Measurements from ENCODE around the gene NALCN.

The NALCN gene

DNA sequence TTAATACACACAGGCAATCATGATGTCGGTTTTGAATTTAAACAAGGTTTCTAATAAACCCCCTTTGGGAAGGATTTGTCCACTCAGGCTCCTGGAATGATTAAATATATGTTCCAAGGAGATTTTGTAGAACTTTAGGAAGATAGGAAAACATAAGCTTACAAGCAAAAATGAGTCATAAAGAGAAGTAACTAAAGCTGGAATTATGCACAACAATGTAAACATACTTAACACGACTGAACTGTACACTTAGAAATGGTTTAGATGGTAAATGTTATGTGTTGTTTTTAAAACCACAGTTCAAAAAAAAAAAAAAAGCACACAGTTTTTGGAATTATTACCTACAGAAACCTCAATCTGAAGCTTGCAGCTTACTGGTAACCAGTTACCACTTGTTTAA is 304.4 kb downstream of the NALCN start:
- no peak for DNase-seq

DNA sequence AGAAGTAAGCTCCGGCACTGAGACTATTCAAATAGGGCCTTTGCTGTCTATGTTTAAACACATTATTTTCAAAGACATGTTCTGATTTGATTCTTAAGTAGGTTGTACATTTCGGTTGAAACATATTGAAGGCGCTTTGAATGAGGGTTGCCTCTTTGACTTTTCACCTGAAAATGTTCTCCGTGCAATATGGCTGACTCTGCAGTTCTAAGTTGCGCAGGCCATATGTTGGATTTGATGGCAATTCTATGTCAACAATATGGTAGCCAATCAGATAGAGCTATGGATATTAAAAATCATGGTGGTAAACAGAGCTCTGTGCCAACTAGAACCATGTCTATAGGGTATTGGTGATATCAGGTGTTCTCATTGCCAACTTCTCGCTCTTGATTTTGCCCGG is 307.3 kb downstream of the NALCN start:
- no peak for DNase-seq

DNA sequence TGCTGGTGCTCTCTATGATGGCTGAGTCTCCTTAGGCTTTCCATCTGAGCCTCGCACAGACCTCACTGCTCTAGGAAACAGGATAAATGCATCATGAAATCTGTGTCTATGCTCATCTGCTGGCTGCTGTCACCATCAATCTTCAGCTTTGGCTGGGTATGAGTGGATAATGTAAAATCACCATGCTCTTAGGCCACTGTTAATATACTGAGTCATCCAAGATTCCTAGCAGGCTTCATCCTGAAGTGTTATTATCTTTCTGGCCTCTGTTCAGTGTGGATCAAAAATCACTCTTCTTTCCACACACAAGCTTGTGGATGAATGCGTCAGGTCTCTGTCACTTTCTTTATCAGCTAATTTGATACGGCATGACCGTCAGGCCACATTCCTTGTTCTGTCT is 317.4 kb downstream of the NALCN start:
- DNase-seq = no peak

DNA sequence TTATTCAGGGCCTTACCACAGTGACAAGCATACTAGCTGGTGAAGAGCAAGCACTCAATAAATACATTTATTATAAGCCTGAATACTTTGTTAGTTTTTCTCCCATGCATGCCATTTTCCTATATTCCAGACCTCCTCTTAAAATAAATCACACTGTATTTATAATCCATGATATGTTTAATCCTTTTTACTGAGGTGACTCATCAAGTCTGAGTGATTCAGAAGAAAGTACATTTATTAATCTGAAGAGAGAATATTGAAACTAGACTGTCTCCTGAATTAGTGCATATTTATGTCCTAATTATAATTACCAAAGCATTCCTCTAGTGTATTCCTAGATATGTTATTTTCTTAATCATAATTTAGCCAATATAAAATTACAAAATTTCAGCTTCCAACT is 323.3 kb downstream of the NALCN start:
- DNase-seq = no peak

DNA sequence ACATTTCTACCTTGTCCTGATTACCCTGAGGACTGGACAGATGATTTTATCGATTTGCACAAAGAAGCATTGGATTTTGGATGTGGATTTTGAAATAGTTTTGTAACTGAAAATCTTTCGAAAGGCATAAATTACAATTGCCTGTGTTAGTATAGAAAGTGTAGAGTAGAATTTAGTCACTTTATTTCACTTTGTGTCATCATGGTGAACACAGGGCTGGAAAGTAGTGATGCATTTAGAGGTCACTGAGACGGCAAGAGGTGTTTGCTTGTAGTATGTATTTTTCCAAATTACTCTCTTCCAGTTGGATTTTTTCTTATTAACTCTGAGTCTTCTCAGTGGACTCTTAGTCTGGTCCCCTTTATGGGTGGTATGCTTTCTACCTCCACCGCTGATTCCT is 326.0 kb downstream of the NALCN start:
- DNase-seq = no peak

DNA sequence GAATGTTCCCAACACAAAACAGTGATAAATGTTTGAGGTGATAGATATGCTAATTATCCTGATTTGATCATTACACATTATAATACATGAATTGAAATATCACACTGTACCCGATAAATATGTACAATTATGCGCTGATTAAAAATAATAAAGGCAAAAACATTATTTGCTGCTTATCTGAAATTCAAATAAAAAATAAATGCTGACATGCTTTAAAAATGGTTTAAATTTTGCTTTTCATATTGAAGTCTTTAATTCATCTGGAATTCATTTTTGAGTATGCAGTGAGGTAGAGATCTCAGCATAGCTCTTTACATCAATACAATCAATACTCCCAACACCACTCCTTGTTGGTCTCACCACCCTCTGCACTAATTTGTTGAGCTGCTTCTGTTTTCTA is 330.8 kb downstream of the NALCN start:
- DNase-seq = no peak

DNA sequence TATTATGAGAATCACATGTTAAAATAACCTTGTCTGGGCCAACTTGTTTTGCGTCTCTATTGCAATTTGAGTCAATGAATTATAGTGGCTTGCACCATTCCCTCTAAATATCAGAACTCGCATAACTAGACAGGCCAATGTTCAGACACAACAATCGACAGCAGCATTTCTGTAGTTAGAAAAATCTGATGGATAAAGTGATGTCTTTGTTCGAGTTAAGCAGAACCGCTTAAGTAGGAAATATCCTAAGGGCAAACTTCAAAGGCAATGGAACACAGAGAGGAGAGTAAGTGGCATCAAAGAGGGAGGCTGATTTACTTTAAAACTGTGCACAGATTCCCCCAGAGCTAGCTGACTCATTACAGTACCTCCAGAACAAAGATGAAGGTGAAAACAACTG is 333.9 kb downstream of the NALCN start:
- no peak for DNase-seq

DNA sequence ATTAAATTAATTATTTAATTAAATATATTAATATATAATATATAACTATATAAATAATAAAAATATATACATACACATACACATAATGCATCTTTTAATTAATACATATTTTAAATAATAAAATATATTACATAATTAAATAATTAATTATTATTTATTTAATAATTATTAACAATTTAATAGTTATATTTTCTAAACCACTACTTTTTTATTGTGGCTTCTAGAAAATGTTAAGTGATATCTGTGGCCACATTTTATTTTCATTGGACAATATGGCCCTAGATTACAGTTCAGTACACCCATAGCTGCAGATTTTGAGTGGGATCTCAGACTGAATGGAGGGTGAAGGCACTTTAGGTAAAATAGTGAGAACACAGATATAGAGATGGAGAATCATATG is 335.7 kb downstream of the NALCN start:
- DNase-seq = no peak

DNA sequence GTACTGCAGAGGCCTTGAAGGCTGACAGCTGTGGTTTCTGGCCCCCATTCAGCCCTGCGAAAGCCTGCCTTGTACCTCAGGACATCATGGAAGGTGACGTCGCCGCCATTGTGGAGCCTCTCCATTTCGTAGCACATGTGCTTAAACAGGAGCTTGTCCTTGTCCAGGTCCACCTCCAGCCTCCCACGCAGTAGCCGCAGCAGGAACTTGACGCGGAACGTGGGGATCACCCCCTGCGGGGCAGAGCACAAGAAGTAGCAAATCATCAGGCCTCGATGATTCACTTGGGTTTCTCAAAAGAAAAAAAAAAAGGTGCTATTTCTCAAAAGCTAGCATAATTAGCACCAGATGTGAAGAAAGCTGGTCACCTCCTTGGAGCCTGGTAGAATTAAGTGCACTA is 351.0 kb downstream of the NALCN start:
- DNase-seq = no peak

DNA sequence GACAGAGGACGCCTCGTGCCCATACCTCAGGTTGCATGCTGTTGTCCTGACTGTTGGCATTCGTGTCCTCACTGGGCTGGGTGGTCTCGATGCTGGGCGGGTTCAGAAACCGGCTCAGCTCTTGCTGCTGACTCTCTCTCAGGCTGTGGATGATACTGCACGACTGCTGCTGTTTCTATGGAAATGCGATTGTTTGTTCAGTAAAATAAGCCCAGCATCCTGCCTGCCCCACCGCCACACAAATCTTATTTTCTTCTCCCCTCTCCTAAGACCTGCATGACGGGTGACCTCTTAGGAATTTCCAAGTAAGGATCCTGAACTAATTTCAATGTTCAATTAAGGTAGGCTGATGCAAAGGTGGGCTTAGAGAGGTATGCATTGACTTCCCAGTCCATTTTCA is 356.5 kb downstream of the NALCN start:
- DNase-seq = no peak

DNA sequence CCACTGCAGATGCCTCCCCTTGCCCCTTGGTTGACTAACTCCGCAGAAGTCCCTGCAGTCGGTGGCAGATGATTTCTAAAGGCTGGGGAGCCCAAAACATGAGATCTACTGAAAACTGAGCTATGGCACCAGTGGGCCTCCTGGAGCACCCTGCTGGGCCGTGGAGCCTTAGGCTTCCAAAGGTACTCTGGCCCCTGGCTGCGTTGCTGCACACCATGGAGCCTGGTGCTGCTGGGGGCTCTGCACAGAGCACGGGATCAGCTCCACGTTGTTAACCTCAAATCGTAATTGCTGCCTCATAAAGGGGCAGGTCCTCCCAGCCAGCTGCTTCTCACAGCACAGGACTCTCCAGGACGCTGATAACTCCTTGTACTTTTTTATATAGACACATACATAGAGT is 357.5 kb downstream of the NALCN start:
- DNase-seq = no peak

DNA sequence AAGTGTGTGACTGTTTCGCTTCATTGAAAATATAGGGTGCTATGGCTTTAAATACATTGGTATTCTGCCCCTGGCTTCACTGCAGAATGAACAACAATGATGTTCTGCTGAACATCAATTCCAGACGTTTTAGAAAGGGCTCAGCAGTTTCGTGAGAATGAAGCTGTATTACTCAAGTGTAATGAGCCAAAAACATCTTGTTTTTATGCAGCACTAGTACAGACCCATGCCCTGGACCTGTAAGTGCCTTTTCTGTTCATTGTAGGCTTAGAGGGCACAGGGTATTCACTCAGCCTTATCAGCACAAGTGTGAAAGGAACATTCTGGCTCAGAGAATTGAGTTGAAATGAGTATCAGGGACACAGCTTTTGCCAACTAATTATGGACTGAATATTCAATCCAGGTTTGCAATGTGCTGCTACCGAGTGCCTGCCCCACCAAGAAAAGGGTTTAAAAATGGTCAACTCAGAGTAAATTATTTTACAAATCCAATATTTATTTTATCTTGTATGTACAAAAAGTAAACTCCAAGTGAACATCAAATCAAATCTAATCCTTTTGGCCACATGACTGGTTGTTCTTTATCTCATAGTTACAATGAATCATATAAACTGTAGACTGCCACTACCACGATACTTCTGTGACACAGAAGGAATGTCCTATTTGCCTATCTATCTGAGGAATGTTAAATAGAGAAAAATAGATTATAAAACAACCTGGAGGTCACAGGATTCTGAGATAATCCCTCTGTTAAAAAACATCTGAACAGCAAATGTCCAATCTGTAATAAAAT is 362.8 kb downstream of the NALCN start:
- DNase-seq = no peak

DNA sequence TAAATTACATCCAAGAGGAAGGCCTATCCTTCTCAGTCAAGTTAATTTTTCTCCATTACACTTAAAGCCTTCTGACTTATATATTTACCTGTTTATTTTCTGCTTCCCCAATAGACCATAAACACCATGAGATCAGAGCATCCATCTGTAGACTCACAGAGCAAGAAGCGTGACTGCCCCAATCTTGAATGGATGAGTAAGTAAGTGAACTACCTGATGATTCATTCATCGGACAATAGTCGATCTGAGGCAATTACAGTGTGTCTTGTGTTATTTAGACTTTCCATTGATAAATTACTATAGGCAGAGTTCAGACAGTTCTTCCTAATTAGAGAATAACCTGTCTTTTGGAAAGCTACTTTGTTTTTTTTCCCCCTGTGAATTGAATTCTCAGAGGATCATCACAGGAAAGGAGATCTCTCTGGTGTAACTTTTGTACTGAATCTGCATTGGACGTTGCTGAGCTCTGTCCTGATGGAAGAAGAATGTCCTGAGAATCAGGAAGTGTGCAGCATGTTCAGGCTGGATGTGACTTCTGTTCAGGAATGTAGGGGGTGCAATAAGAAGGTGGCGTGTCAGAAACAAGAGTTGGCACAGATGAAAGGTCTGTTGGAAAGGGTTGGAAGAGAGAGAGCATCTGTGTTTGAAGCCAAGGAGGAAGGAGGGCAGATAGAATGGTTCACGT is 367.0 kb downstream of the NALCN start:
- DNase-seq = no peak

DNA sequence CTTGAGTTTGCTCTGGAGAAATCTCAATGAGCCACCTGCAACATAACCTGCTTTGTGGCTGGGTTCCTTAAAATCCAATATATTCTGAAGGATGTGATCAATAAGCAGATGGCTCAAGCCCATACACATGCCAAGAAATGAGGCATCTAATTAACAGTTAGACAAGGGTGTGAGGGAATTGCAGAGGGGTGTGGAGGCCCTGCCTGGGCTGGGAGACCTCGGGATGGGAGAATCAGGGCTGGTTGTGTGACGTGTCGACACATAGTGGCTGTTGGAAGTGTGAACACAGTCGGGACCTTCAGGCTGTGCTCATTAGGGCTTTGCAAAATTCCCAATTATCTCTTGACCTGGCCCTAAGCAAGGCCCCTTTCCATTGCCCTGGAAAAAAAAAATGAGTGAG is 379.8 kb downstream of the NALCN start:
- DNase-seq = no peak

DNA sequence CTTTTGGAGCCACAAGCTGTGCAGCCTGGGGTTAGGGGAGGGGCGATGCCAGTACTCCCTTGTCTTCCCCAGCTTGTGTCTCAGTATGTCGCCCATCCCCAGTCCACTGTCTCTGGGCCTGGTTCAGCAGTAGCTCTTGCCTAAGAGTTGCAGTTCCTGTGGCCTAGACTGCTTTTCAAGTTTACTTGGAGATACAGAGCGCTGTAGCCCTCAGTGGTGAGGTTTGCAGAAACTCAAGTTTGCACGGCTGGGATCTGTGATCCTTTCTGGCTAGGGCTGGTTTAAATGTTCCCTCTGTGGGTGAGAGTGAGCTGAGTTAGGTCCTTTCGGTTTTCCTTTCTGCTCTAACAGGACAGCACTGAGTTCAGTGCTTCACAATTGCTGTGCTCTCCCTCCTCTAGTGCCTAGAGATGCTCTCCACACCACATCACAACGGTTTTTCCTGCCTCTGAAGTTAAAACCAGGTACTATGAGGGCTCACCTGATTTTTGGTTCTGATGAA is 381.1 kb downstream of the NALCN start:
- DNase-seq = no peak

DNA sequence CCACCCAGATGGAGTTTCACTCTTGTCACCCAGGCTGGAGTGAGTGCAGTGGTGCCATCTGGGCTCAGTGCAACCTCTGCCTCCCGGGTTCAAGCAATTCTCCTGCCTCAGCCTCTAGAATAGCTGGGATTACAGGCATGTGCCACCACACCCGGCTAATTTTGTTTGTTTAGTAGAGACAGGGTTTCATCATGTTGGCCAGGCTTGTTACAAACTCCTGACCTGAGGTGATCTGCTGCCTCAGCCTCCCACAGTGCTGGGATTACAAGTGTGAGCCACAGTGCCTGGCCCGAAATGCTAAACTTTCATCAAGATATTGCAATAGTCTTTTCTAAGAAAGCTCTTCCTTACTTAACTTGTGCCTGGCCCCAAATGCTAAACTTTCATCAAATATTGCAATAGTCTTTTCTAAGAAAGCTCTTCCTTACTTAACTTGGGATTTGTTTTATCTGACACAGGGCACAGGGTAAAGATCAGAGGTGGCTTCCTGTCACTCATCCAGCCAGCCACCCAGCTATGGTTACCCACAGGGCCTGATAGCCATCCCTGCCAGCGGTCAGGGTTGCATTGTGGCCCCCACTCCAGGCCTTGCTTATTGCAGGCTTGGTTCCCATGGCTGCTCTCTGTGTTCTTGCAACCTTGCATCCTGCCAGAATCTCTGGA is 389.4 kb downstream of the NALCN start:
- DNase-seq = no peak

DNA sequence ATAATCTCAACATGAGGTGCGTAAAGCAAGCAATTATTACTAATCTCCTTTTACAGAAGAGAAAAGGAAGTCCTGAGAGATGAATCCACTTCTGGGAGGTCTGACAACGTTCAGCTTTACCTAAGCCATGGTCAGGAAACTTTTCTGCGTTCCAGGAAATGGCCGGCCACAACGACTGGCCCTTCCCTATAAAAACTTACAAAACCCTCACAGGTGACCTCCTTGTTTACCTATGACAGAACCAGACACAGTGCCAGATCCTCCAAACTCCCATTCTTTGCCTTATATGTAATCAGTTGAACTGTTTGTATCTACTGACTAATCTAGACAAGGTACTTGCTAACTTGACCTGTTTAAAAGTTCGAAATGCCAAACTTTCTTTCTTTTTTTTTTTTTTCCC is 390.0 kb downstream of the NALCN start:
- DNase-seq = no peak

DNA sequence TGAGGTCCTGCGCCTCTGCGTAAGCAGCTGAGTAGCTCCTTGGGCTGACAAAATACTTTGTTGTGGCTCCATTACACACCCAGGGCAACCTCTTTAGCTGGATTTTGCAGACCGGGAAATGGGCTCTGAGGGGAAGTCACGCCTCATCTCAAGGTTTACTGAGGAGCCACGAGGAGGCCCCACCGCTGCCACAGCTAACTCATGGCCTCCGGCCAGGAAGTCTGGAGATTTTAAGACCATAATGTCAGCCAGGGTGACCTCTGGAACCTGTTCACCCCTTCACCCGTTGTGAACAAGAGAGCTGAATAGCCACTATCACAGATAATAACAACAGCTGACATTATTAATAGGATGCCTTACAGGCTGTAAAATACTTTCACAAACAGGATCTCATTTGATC is 390.4 kb downstream of the NALCN start:
- DNase-seq = no peak

DNA sequence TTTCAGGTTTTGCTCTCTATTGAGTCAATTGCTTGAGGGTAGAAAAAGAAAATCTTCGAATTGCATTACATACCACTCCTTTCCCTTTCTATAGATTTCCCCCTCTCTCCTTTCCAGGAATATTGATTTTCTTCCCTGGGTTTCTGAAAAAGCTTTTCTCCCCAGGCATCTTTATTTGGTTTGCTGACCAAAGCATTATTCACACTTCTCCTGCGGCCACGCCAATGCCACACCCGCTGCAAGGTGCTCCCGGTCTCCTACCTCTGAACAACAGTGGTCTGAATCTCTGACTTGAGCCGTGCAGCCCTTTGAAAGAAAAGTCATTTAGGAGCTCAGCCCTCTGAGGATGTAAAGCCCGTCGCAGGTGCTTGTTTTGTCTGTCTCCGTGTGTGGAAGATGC is 390.8 kb downstream of the NALCN start:
- no peak for DNase-seq

DNA sequence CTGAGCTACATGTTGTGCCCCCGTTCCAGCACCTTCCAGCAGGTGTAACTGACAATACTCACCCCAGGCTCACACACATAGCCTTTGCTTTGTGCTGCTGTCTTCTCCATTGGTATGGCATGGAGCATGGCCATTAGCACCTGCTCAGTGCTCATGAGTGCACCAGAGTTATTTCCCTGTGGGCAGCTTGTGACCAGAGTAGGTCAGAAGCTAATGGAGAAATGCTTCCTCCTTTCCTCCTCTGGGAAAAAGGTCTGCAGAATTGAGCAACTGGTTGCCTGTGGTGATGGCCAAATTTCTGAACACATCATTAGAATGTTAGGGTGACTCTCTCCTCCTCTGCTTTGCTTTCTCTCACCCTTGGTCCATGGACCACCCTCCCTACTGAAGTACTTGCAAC is 397.2 kb downstream of the NALCN start:
- no peak for DNase-seq

DNA sequence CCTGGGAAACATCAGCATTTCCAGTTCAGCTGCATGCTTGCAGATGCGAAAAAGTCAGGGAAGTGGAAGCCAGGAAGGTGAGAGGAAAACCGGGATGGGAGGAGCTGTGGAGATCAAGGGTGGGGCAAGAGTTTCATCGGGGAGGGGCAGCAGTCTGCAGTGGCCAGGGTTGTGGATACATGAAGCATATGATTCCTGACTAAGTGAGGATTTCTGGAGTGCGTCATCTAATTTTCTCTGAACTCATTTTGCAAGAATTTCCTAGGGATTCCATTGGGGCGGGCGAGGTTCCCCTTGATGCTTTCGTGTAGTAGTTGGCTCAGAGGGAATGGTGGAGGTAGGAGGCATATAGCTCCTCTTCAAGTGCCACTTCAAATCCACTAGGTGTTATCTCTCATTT is 397.6 kb downstream of the NALCN start:
- DNase-seq = no peak

DNA sequence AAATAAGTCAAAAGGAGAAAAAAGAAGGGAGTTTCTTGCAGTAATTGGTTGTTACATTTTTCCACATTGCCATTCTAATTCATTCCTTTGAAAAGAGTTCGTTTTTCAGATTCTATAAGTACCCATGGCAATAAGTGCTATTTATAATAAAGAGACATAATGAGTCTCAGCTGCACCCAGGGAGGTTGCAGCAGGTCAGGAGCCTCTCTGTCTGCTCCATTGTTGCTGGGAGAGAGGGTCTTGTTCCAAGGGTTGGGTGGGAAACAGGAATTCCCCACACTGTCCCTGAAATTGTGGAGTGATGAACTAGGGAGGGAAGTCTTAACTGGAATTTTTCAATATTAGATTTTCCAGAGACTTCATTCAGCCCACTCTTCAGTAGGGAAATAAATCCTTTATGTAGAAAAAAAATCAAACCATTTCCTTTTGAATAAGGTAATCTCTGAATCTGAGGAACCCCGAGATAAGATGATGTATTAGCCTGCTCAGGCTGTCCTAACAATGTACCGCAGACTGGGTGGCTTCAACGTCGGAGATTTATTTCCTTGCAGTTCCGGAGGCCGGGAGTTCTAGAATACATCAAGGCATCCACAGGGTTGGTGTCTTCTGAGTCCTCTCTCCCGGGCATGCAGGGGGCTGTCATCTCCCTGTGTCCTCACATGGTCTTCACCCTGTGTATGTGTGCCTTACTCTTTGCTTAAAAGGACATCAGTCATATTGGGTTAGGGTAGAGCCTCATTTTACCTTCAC is 399.0 kb downstream of the NALCN start:
- DNase-seq = no peak

DNA sequence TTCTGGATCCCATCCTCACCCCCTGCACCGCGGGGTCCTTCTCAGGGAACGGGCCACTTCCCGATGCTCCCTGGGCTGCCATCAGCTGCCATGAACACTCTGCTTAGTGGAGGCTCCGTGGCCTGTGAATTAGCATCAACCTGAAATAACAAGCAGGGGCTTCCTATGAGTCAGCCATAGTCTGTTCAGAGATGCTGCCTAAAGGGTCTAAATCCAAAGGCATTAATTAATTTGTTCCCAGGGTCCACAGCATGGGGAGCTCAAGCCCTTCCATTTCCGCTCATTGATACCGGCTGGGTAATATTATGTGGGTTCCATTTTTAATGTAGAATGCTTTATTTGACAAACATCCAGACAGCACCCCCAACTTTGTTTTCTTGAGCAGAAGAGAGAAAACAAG is 399.8 kb downstream of the NALCN start:
- DNase-seq = no peak

Data from inflammatory macrophage treated with lipopolysaccharide for 4 hours (primary cell).